ENCODE data around the gene PALM3.

DNA sequence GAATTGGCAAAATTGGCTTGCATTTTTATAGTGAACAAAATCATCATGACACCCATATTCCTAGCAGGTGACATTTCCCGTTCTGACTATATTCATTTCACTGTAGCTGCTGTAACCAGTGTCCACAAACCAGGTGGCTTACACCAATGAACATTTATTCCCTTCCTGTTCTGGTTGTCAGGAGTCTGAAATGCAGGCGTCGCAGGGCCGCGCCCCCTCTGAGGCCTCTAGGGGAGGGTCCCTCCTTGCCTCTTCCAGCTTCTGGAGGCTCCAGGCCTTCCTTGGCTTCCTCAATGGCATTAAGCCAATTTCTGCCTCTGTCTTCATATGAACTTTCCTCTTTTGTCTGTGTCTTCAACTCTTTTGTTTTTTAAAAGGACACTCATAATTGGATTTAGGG is 40.4 kb downstream of the PALM3 start:
- TF ChIP-seq, protein P1, sequence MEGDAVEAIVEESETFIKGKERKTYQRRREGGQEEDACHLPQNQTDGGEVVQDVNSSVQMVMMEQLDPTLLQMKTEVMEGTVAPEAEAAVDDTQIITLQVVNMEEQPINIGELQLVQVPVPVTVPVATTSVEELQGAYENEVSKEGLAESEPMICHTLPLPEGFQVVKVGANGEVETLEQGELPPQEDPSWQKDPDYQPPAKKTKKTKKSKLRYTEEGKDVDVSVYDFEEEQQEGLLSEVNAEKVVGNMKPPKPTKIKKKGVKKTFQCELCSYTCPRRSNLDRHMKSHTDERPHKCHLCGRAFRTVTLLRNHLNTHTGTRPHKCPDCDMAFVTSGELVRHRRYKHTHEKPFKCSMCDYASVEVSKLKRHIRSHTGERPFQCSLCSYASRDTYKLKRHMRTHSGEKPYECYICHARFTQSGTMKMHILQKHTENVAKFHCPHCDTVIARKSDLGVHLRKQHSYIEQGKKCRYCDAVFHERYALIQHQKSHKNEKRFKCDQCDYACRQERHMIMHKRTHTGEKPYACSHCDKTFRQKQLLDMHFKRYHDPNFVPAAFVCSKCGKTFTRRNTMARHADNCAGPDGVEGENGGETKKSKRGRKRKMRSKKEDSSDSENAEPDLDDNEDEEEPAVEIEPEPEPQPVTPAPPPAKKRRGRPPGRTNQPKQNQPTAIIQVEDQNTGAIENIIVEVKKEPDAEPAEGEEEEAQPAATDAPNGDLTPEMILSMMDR (IDR thresholded peaks at IDR 0.05) = no peak
- no peak for TF ChIP-seq POLR2A (IDR thresholded peaks at IDR 0.05)
